HG02852 (cell line): ENCODE data around the gene CAVIN1.
"Not testable (repeated sequence)": the region's sequence is repeated elsewhere in the genome, so short reads cannot be mapped to it uniquely, and the experiment has no call there.

Source experiments
- ATAC-seq: cut with Tn5 transposase; IDR thresholded peaks from one replicate; pipeline ENCODE4 v1.9.1; 2021; ENCODE audit warnings: mild to moderate bottlenecking, moderate library complexity; ENCODE audit not compliant: unreplicated experiment

The CAVIN1 gene

DNA sequence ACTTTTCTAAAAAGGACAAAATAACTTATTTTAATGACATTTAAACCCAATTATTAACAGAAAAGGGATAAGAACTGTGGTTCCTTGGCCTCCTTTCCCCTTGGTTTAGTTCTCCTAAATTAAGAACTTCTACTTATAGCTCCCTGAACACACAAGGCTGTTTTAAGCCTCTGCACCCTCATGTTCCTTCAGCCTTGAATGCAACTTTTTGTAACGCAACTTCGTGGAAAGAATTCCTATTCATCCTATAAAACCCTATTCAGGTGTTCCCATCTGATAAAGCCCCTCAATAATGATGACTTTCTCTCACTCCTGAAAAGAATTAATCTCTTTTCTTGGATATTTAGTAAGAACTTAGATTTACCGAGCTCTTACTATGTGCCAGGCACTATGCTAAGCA is 41.2 kb downstream of the CAVIN1 start:
- no peak for ATAC-seq

DNA sequence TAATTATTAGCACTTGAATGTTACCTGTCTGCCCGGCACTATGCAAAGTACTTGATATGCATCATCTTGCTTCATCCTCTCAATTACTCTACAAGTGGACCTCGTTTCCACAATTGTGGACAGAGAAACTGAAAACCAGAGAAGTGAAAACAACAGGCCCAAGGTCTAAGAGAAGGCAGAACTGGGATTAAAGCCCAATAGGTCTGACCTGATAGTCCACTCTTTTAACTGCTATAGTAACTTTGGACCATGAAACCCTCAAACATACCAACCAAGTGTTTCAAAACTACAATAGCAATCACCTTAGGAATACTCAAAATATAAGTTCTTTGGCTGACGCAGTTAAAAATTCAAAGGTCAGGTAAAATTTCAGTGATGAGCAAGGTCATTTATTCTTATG is 42.1 kb downstream of the CAVIN1 start:
- no peak for ATAC-seq

DNA sequence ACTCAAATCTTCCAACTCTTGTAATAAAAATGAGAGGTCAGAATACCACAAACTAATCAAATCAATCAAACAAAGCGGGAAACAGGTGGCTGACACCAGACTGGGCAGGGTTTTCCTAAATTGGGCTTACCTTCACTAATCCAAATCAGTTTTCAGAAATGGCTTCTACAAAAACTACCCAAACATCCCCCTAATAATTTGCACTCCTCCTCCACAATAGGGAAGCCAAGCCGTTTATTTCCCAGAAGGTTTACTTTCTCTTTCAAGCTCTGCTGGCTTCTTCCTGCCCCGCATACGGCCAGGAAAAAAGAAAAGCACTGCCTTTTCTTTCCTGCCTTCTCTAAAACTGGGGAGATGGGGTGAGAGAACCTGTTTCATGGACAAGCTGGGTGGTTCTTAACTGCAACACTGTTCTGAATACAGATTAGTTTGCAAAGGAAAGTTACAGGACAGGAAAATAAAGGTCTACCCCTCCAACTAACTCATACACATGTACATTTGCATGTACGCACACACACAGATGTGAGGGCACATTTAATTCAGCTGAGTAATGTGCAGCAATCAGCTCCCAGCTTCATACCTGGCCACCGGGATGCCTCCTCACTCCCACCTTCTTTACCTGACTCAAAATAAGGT is 44.0 kb downstream of the CAVIN1 start:
- no peak for ATAC-seq

DNA sequence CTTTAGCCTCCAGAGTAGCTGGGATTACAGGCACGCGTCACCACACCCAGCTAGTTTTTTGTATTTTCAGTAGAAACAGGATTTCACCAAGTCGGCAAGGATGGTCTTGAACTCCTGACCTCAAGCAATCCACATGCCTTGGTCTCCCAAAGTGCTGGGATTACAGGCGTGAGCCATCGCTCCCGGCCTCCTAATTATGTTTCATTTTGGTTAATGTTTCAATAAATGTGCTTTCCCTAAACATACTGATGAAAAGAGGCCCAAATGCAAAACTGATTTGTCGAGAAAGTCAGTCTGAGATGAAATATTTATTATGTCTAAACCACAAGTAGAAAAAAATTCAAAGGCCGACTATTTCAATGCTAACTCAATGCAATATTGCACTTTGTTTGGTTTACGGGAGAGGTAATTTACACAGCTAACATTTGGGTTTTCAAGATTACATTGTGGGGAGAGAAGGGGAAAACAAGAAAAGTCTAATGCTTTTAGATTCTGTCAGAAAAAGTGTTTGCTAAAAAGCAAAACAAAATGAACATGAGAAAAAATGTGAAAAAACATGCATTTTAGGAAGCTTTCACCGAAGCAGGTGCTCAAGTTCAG is 44.6 kb downstream of the CAVIN1 start:
- no peak for ATAC-seq

DNA sequence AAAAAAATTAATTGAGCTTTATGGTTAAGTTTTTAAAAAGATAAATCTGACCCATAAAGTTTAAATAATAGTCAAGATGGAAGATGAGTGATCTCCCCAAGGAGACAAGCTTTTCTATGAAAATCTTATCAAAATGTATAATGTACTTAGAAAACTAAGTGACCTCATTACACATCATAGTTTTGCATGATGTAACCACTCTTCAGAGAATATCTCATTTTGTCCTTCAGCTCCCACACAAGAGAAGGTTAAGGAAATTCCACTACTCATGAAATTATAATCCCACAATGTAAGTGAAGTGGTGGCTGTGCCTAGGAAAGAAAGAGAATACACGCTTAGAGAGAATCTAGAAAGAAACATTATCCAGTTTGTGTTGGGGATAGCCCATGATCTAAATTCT is 49.2 kb downstream of the CAVIN1 start:
- no peak for ATAC-seq

DNA sequence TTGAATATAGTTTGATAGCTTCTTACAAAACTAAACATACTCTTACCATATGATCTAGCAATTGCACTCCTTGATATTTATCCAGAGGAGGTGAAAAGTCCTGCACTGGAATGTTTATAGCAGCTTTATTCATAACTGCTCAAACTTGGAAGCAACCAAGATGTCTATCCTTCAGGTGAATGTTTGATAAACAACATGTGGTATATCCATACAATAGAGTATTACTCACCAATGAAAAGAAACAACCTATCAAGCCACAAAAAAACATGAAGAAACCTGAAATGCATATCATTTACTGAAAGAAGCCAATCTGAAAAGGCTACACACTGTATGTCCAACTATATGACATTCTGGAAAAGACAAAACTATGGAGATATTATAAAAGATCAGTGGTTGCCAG is 50.9 kb downstream of the CAVIN1 start:
- no peak for ATAC-seq

DNA sequence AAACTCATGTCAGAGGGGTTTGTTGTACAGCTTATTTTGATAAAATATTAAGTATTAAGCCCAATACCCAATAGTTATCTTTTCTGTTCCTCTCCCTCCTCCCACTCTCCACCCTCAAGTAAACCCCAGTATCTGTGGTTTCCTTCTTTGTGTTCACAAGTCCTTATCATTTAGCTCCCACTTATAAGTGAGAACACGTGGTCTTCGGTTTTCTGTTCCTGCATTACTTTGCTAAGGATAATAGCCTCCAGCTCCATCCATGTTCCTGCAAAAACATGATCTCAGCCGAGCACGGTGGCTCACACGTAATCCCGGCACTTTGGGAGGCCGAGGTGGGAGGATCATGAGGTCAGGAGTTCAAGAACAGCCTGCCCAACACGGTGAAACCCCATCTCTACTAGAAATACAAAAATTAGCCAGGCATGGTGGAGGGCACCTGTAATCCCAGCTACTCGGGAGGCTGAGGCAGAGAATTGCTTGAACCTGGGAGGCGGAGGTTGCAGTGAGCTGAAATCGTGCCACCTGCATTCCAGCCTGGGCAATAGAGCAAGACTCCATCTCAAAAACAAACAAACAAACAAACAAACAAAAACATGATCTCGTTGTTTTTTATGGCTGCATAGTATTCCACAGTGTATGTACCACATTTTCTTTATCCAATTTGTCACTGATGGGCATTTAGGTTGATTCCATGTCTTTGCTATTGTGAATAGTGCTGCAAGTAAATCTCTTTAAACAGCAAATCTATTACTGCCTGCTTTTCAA is 54.1 kb downstream of the CAVIN1 start:
- ATAC-seq = not testable (repeated sequence)

DNA sequence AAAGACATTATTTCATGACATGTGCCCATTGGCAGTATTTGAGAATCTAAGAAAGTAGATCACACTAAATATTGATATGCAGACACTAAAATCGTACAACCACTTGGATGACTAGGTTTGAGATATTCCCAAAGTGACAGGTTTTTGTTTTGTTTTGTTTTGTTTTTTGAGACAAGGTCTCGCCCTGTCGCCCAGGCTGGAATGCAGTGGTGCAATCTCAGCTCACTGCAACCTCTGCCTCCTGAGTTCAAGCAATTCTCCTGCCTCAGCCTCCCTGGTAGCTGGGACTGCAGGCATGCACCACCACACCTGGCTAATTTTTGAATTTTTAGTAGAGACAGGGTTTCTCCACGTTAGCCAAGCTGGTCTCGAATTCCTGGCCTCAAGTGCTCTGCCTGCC is 54.7 kb downstream of the CAVIN1 start:
- ATAC-seq = not testable (repeated sequence)

DNA sequence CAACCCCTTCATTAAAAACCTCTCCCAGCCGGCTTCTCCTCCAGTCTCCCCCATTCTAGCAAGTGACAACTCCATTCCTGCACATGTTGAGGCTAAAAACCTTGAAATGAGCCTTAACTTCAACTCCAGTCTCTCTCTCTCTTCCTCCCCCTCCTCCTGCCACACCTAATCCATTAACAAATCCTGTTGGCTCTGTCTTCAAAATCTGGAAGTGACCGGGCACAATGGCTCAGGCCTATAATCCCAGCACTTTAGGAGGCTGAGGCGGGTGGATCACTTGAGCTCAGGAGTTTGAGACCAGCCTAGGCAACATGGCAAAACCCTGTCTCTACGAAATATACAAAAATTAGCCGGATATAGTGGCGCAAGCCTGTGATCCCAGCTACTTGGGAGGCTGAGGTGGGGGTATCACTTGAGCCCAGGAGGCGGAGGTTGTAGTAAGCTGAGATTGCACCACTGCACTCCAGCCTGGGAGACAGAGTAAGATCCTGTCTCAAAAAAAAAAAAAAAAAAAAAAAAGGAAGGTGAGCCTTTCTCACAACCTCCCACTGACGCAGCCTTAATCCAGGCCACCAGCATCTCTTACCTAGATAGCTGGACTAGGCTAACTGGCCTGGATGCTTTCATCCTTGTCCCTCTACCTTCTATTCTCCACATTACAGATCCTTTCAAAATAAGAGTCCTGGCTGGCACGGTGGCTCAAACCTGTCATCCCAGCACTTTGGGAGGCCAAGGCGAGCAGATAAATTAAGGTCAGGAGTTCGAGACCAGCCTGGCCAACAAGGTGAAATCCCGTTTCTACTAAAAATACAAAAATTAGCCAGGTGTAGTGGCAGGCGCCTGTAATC is 56.7 kb downstream of the CAVIN1 start:
- ATAC-seq = not testable (repeated sequence)

DNA sequence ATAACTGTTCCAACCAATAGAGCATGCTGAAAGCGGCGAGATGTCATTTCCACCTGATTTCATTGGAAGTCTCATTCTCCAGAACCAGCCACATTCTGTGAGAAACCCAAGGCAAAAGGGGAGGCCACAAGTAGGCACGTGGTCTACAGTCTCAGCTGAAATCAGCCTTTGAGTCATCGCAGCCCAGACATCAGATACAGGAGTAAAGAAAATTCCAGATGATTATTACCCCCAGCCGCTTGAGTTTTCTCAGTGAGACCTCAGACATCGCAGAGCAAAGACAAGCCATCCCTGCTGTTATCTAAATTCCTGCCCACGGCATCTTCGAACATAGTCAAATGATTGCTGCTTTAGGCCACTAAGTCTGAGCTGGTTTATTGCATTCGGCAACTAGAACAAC is 57.9 kb downstream of the CAVIN1 start:
- no peak for ATAC-seq

DNA sequence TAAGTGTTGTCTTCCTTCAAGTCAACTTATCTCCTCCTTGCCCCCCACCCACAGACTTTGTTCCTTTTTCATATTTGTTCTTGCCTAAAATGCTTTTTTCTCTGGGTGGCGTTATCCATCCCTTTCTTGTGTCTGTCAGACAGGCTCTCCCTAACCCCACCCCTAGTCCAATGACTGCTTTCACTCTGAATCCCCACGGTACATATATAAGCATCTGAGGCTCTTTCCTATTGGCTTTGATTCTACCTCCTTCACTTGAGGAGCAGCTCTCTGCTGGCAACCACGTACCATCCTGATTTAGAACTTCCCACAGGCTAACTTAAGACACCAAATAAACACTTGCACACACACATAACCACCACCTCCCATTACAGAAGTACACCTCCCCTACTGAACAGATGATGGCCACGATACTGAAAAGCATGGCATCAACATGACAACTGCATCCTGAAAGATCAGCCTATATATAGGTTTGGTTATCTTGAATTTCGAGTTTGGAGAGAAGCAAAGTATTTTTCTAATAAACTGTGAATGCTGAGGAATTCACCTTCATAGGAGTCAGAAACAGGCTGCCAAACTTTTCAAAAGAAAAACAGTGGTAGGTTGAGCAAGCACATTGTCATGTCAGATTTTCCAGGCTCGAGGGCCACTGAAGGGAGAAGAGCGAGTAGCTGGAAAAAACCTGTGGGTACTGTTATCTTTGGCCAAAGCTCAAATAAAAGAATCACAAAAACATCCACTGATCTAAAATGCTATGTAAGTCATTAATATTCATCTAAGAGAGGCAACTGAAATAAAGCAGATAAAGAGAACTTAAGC is 59.1 kb downstream of the CAVIN1 start:
- no peak for ATAC-seq

DNA sequence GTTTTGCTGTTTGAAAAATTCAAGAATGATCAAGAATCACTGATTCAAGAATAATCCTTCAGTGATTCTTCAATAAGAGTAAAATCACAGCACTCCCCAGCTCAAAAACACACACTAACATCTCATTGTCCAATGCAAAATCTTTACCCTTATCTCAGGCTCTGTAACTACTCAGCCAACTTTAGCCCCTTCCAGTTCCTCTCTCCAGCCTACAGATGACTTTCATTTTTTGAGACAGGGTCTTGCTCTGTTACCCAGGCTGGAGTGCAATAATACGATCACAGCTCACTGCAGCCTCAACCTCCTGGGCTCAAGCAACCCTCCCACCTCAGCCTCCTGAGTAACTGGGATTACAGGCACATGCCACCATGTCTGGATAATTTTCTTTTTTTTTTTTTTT is 59.8 kb downstream of the CAVIN1 start:
- no peak for ATAC-seq

DNA sequence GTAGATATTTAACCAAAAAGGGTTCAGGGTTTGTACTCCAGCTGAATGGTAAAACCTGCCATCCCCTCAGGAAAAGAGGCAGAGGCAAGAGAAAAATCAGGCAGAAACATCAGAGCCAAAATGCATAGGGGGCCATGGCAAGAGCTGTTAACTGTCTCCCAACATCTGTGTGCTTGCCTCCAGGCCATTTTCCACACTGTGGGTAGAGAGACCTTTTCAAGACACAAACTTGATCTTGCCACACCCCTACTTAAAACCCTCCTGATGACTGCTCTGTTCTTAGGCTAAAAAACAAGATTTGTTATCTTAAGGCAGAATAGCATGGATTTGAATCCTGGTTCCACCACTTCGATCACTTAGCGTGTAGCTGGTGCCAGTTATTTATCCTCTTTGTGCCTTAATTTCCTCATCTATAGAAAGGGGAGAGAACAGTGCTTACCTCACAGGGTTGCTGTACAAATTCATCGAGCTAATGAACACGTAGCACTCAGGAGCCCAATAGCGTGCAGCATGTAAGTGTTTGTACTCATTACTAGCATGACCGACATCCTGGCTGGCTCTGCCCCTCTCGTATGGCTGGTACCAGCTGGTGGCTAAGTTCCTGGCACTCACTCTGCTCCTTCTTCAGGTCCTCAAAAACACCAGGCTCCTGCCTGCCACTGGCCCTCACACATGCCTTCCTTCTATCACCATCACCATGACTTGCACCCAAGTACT is 60.7 kb downstream of the CAVIN1 start:
- no peak for ATAC-seq

DNA sequence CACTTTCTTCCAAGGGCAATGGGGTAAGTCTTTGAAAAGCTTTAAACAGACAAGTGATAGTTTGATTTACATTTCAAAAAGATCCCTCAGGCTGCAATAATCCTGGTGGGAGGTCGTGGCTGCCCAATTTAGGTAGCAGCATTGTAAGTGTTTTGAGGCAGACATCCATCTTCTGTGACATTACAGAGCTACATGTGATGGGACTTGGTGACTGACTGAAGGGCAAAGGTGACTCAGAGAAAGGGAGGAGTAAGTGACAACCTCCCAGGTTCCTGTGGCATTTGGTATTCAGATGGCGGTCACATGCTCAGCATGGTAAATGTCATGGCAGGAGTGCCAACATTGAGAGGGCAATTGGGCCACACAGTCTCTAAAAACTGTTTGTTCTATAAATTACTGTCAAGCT is 61.3 kb downstream of the CAVIN1 start:
- ATAC-seq = no peak

DNA sequence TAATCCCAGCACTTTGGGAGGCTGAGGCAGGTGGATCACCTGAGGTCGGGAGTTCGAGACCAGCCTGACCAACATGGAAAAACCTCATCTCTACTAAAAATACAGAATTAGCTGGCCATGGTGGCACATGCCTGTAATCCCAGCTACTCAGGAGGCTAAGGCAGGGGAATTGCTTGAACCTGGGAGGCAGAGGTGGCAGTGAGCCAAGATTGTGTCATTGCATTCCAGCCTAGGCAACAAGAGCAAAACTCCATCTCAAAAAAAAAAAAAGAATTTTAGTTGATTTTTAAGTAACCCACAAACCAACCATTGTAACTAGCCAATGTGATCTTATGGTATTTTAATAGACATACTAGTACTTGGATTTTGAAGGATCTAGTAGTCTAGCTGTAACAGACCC is 62.7 kb downstream of the CAVIN1 start:
- ATAC-seq = not testable (repeated sequence)

DNA sequence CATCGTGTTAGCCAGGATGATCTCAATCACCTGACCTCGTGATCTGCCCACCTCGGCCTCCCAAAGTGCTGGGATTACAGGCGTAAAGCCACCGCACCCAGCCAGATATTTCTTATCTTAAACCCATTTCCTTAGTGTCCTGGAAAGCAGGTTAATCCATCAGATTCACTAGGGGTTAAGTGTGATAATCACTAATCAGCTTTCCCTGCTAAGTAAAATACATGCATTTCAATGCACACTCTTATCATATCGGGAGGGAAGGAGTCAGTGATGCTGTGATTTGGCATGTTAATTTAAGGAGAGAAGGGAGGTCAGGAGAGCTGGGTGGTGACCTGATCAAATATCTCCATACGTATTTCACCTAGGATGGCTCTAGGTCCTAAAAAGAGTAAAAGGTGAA is 63.9 kb downstream of the CAVIN1 start:
- ATAC-seq = no peak

DNA sequence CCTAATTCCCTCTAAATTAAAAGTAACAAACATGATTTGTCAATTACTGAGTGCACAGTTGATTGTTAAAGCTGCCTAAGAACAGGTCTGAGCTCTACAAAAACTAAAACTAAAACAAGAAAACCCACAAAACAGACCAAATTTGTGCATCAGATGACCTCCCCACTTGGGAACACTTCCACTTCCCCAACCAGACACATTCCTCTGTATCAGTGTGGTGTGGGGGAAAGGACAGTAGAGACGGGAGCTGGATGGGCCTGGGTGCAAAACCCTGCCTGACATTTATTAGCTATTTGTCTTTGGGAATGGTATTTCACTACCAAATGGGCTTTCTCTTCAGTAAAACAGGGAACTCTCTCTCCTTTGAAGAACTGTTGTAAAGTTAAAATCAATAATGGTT is 64.6 kb downstream of the CAVIN1 start:
- ATAC-seq = no peak

DNA sequence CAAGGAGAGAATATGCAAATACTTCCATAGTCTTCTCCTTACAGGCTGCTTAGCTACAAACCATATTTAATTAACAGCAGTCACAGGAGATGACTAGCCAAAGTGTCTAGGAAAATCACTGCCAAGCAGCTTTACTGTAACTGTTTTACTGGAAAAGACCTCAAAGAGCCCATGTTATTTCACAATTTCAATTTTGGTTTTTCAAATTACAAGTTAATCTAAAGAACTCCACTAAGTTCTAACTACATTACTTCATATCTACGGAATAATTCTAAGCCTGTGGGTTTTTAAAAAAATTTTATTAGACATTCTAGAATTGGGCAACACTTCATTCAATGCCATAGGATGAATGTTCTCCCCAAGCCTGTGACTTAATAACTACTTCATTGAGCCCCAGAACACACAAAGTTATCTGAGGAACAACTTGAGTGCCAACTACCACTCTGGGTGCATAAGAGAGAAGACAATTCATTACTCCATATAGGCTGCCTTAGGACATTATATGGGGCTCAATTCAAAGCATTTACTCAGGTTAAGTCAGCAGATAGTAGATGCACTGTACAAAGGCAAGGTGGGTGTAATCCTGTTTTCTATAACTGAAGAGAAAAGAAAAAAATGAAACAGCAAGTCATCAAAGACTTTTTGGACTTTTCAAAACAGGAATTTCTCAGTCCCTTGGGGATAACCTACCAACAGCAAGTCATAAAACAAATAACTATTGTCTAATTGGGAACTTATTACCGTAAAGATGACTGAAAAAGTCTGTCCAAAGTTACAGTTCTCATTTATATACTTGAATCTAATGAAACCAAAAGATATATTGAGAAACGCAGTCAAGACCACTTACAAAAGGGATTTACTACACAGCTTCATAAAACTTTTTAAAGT is 67.9 kb downstream of the CAVIN1 start:
- no peak for ATAC-seq
